CD4-positive, alpha-beta memory T cell (primary cell): ENCODE data around the gene PTPRT. TPM values are rescaled to one million over a fixed set of nuclear protein-coding genes. Genes with fewer than 3 reads are reported as not detected.

Experiments used
- CTCF ChIA-PET: fragments of 350-600 bp; sonication (Branson Sonifier 250); formaldehyde crosslinking; loops from one replicate; lab custom pipeline; 2021; ENCODE audit warnings: inconsistent platforms; ENCODE audit not compliant: partially characterized antibody; lab: Charles Lee
- POLR2A ChIA-PET: fragments of 350-600 bp; sonication (Branson Sonifier 250); formaldehyde crosslinking; loops from one replicate; lab custom pipeline; 2021; ENCODE audit not compliant: partially characterized antibody; lab: Charles Lee
- DNase-seq, 5 donors: peaks; one replicate each; pipeline versions ENCODE4 v3.0.0 to v3.0.0-alpha.2; 2020 to 2022; ENCODE audit warnings: mixed read lengths in 1 of 5
- H3K27ac ChIP-seq: one replicate; pipeline ENCODE4 v1.7.0; 2013; ENCODE audit warnings: low read depth, low read length
- H3K27me3 ChIP-seq: 2 replicates; pipeline ENCODE4 v1.7.0; 2013; ENCODE audit warnings: mild to moderate bottlenecking, low read length, moderate library complexity; ENCODE audit not compliant: insufficient read depth
- H3K36me3 ChIP-seq: 2 replicates; pipeline ENCODE4 v1.7.0; 2013; ENCODE audit warnings: mild to moderate bottlenecking, low read length, moderate library complexity; ENCODE audit not compliant: insufficient read depth
- H3K4me1 ChIP-seq: 2 replicates; pipeline ENCODE4 v1.7.0; 2013; ENCODE audit warnings: mild to moderate bottlenecking, low read length, moderate library complexity; ENCODE audit not compliant: insufficient read depth
- H3K4me3 ChIP-seq, 2 donors: one replicate each; pipeline ENCODE4 v1.7.0; 2013; ENCODE audit warnings: low read length in 2 of 2, mild to moderate bottlenecking in 1 of 2
- H3K9me3 ChIP-seq, 2 donors: one replicate each; pipeline ENCODE4 v1.7.0; 2013; ENCODE audit warnings: low read length in 2 of 2, control low read depth in 1 of 2; ENCODE audit not compliant: control insufficient read depth in 1 of 2
- H3K27ac Mint-ChIP-seq, 7 donors: one replicate each; pipeline ENCODE4 v1.8.0; 2020 to 2021; ENCODE audit warnings: mixed read lengths in 7 of 7, mild to moderate bottlenecking in 6 of 7, inconsistent platforms in 3 of 7, moderate library complexity in 3 of 7
- H3K27me3 Mint-ChIP-seq, 2 donors: one replicate each; pipeline ENCODE4 v1.8.0; 2020 to 2021; ENCODE audit warnings: mixed read lengths in 2 of 2
- H3K36me3 Mint-ChIP-seq, 2 donors: one replicate each; pipeline ENCODE4 v1.8.0; 2020 to 2021; ENCODE audit warnings: mixed read lengths in 2 of 2, inconsistent platforms in 1 of 2, mild to moderate bottlenecking in 1 of 2
- H3K4me1 Mint-ChIP-seq, 4 donors: one replicate each; pipeline ENCODE4 v1.8.0; 2020 to 2021; ENCODE audit warnings: mixed read lengths in 4 of 4, mild to moderate bottlenecking in 1 of 4
- H3K4me3 Mint-ChIP-seq, 8 donors: one replicate each; pipeline ENCODE4 v1.8.0; 2020 to 2021; ENCODE audit warnings: mixed read lengths in 8 of 8, mild to moderate bottlenecking in 7 of 8, moderate library complexity in 6 of 8, inconsistent platforms in 3 of 8
- H3K9me3 Mint-ChIP-seq, 8 donors: one replicate each; pipeline ENCODE4 v1.8.0; 2020 to 2021; ENCODE audit warnings: mixed read lengths in 8 of 8, mild to moderate bottlenecking in 5 of 8, inconsistent platforms in 3 of 8, moderate library complexity in 1 of 8
- intact Hi-C: fragments of 100-400 bp; cut with micrococcal nuclease; formaldehyde crosslinking; loops from one replicate; pipeline ENCODE4 v1.15.1; 2023
- polyA plus RNA-seq, 2 donors: library from polyadenylated mRNA; unstranded; fragments of 300-500 nt; fragmentation: Illumina TruSeq; gene quantifications; one replicate each; pipeline ENCODE4 v1.2.3, GENCODE V29; 2021
- total RNA-seq, 2 experiments: library from RNA; stranded (reverse); gene quantifications; one replicate each; pipeline ENCODE4 v1.2.3, GENCODE V29; 2021

Gene PTPRT
- total and polyA plus RNA-seq, 4 experiments from 2014 or later, result not detected

GRCh38 chr20:43014206-43014605 lies 175.5 kb downstream of the PTPRT start:
- intact Hi-C loops, result no loop called here
- no peak for DNase-seq
- Histone ChIP-seq H3K4me3 (no peak overlapping the region), H3K4me1 (no peaks in the 10 kb centered on the region), H3K36me3 (no peaks in the 10 kb centered on the region), H3K27me3 (no peaks in the 10 kb centered on the region), H3K9me3 (no peaks in the 10 kb centered on the region), H3K27ac (no peak overlapping the region)
- CTCF ChIA-PET, result no interaction called here
- no peaks in the 10 kb centered on the region for H3K36me3 Mint-ChIP-seq
- peaks cover 0 to 3% of the 10 kb centered on the region in 2 donors for H3K27me3 Mint-ChIP-seq
- H3K27ac Mint-ChIP-seq, result no peak overlapping the region
- peaks cover 2 to 17% (median 4%) of the 10 kb centered on the region in 8 donors for H3K9me3 Mint-ChIP-seq
- H3K4me1 Mint-ChIP-seq, result no peaks in the 10 kb centered on the region
- no peak overlapping the region for H3K4me3 Mint-ChIP-seq
- POLR2A ChIA-PET, result no interaction called here

DNA sequence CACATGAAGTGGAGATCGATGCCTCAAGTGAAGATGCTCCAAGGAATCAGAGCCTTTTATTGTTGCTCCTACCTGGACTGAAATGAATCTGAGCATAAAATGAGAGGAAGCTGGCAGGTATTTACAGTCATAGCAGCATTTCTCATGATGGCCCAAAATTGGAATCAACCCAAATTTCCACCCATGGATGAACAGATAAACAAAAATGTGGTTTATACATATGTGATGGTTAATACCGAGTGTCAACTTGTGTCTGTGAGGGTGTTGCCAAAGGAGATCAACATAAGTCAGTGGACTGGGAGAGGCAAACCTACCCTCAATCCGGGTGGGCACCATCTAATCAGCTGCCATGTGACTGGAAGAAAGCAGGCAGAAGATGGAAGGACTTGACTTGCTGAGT lies 178.2 kb downstream of the PTPRT start:
- POLR2A ChIA-PET, result no interaction called here
- H3K27me3 Mint-ChIP-seq, result peaks cover 0 to 3% of the 10 kb centered on the region in 2 donors
- no peak overlapping the region for H3K4me3 Mint-ChIP-seq
- peaks cover 2 to 17% (median 4%) of the 10 kb centered on the region in 8 donors for H3K9me3 Mint-ChIP-seq
- no peaks in the 10 kb centered on the region for H3K27me3 ChIP-seq
- no peaks in the 10 kb centered on the region for H3K4me1 Mint-ChIP-seq
- DNase-seq, result no peak
- no peaks in the 10 kb centered on the region for H3K9me3 ChIP-seq
- no peak overlapping the region for H3K27ac Mint-ChIP-seq
- no peaks in the 10 kb centered on the region for H3K36me3 Mint-ChIP-seq
- no peak overlapping the region for H3K4me3 ChIP-seq
- CTCF ChIA-PET, result no interaction called here
- no peak overlapping the region for H3K27ac ChIP-seq
- intact Hi-C loops, result no loop called here
- H3K36me3 ChIP-seq, result no peaks in the 10 kb centered on the region
- H3K4me1 ChIP-seq, result no peaks in the 10 kb centered on the region

DNA sequence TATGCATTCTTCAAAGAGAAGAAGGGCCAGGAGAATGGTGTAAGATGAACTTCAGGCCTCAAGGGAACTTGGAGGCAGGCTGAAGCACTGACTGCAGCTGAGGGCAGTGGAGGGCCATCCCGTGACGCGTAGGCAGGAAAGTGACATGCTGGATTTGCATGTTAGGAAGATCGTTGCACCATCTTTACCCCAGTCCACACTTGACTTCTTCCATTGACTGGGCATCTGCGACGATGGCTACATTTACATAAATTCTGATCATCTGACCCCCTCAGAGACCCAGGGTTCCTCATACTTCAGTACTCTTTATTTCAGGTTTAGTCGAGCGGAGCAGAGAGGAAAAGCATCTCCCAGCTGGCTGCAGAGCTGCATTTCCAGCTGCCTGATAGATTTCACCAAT lies 180.2 kb downstream of the PTPRT start:
- POLR2A ChIA-PET, result no interaction called here
- no peak for DNase-seq
- Mint-ChIP-seq H3K4me3 (no peak overlapping the region), H3K4me1 (no peaks in the 10 kb centered on the region), H3K9me3 (peaks cover 0 to 14% (median 4%) of the 10 kb centered on the region in 8 donors), H3K27ac (no peak overlapping the region), H3K36me3 (no peaks in the 10 kb centered on the region), H3K27me3 (no peaks in the 10 kb centered on the region)
- intact Hi-C loops, result no loop called here
- no peak overlapping the region for H3K4me3 ChIP-seq
- H3K27ac ChIP-seq, result no peak overlapping the region
- H3K9me3 ChIP-seq, result no peaks in the 10 kb centered on the region
- H3K27me3 ChIP-seq, result no peaks in the 10 kb centered on the region
- H3K4me1 ChIP-seq, result no peaks in the 10 kb centered on the region
- CTCF ChIA-PET, result no interaction called here
- no peaks in the 10 kb centered on the region for H3K36me3 ChIP-seq

- H3K9me3 ChIP-seq, result no peaks in the 10 kb centered on the region
- H3K4me3 ChIP-seq, result no peak overlapping the region
- peaks cover 0 to 14% (median 4%) of the 10 kb centered on the region in 8 donors for H3K9me3 Mint-ChIP-seq
- H3K36me3 Mint-ChIP-seq, result no peaks in the 10 kb centered on the region
- no peak for DNase-seq
- ChIA-PET POLR2A (no interaction called here), CTCF (interaction anchor here (0.9 kb wide), 1 partner anchor 10 kb away, joined by 3 read pairs; no protein-coding TSS in a partner anchor)
- no peak overlapping the region for H3K4me3 Mint-ChIP-seq
- no peaks in the 10 kb centered on the region for H3K4me1 ChIP-seq
- H3K27ac Mint-ChIP-seq, result no peak overlapping the region
- no peaks in the 10 kb centered on the region for H3K36me3 ChIP-seq
- intact Hi-C loops, result no loop called here
- no peaks in the 10 kb centered on the region for H3K27me3 Mint-ChIP-seq
- H3K27me3 ChIP-seq, result no peaks in the 10 kb centered on the region
- no peak overlapping the region for H3K27ac ChIP-seq
- no peaks in the 10 kb centered on the region for H3K4me1 Mint-ChIP-seq
Observed at GRCh38 chr20:43007525-43007924, 182.2 kb downstream of the PTPRT start.

DNA sequence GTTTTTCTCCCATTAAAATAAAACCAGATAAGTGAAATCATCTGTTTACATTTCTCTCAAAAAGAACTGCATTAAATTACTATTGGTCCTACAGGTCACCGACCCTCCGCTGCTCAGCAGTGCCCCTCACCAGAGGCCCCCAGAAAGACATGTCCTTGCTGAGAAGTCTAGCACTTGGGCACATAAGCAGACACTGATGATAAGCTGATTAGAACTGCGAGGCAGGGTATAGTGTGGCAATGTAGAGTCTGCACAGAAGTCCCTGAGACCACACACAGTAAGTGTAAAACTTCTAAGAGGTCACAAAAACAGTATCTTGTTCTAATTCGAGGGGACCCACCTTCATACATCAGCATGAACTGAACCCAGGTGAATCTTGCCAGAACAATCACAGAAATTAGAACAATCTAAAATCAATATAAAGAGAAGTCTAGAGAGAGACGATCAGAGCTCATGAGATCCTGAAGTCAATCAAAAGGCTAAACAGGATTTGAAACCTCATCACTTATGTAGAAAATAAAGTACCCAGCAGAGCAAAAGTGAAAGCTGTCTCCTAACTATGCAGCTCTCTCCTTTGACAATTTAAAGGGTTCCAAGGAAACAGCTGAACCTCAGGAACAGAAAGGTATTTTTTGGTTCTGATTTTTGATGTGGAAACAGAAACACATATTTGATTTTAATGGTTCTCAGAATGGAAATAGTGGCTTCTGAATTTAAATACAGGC lies 182.9 kb downstream of the PTPRT start:
- Histone ChIP-seq H3K4me1 (no peaks in the 10 kb centered on the region), H3K4me3 (no peak overlapping the region), H3K27ac (no peak overlapping the region), H3K9me3 (no peaks in the 10 kb centered on the region), H3K27me3 (no peaks in the 10 kb centered on the region), H3K36me3 (no peaks in the 10 kb centered on the region)
- CTCF ChIA-PET, result interaction anchor here (0.9 kb wide), 1 partner anchor 9 kb away, joined by 3 read pairs; no protein-coding TSS in a partner anchor
- Mint-ChIP-seq H3K4me1 (no peaks in the 10 kb centered on the region), H3K4me3 (no peak overlapping the region), H3K36me3 (no peaks in the 10 kb centered on the region), H3K27me3 (no peaks in the 10 kb centered on the region), H3K27ac (no peak overlapping the region), H3K9me3 (peaks cover 0 to 11% (median 3%) of the 10 kb centered on the region in 8 donors)
- intact Hi-C loops, result no loop called here
- POLR2A ChIA-PET, result no interaction called here
- DNase-seq, result no peak

DNA sequence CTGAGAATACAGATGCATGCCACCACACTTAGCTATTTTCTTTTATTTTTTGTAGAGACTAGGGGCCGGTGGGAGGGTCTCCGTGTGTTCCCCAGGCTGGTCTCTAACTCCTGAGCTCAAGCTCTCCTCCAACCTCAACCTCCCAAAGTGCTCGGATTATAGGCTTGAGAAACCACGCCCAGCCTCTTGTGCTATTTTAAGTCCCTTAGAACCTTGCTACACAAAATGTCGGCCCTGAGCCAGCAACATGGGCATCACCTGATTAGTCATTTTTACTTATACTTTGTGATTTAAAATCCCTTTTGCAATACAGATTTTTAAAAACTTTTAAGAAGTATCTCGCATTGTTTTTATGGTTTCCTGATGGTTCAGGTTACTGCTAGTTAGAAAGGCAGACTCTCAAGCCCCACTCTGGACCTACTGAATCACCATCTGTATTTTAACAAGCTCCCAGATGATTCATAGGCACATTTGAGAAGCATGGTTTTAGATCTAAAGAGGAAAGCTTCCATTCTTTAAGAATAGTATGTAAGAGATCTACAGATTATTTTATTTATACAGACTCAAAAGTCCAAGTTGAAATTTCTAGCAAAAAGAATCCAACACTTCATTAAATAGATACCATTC lies 186.3 kb downstream of the PTPRT start:
- Histone ChIP-seq H3K4me1 (no peaks in the 10 kb centered on the region), H3K27ac (no peak overlapping the region), H3K36me3 (no peaks in the 10 kb centered on the region), H3K9me3 (no peaks in the 10 kb centered on the region), H3K27me3 (no peaks in the 10 kb centered on the region), H3K4me3 (no peak overlapping the region)
- no peak for DNase-seq
- no peak overlapping the region for H3K27ac Mint-ChIP-seq
- ChIA-PET CTCF (no interaction called here), POLR2A (no interaction called here)
- no peak overlapping the region for H3K4me3 Mint-ChIP-seq
- no peaks in the 10 kb centered on the region for H3K4me1 Mint-ChIP-seq
- no peaks in the 10 kb centered on the region for H3K27me3 Mint-ChIP-seq
- H3K9me3 Mint-ChIP-seq, result peaks cover 0 to 4% (median 2%) of the 10 kb centered on the region in 8 donors
- H3K36me3 Mint-ChIP-seq, result no peaks in the 10 kb centered on the region
- intact Hi-C loops, result no loop called here

DNA sequence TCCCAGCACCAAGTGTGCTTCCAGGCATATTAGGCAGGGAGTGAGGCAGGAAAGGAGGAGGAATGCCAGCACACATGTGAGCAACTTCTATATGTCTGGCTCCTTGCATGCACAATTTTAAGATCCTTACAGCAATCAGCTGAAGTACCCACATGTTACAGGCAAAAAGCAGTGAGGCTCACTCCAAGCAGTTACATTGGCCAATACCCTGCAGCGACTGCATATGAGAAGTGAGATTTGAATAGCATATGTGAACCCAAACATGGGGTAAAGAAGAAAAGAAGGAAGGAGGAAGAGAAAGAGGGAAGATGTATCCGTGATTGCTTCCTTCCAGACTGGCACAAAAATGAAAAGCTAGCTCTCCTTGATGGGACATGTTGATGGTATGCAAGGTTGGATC lies 193.6 kb downstream of the PTPRT start:
- no peak overlapping the region for H3K4me3 ChIP-seq
- Mint-ChIP-seq H3K9me3 (peaks cover 0 to 16% (median 3%) of the 10 kb centered on the region in 8 donors), H3K4me3 (no peak overlapping the region), H3K36me3 (no peaks in the 10 kb centered on the region), H3K27me3 (no peaks in the 10 kb centered on the region), H3K27ac (no peak overlapping the region), H3K4me1 (no peaks in the 10 kb centered on the region)
- CTCF ChIA-PET, result interaction anchor here (1.5 kb wide), 1 partner anchor 9 kb away, joined by 3 read pairs; no protein-coding TSS in a partner anchor
- POLR2A ChIA-PET, result no interaction called here
- H3K4me1 ChIP-seq, result no peaks in the 10 kb centered on the region
- intact Hi-C loops, result no loop called here
- no peaks in the 10 kb centered on the region for H3K27me3 ChIP-seq
- DNase-seq, result no peak
- H3K9me3 ChIP-seq, result no peaks in the 10 kb centered on the region
- no peak overlapping the region for H3K27ac ChIP-seq
- no peaks in the 10 kb centered on the region for H3K36me3 ChIP-seq
